Measurements from ENCODE around the gene MPC1L.
"Not testable (repeated sequence)": the region's sequence is repeated elsewhere in the genome, so short reads cannot be mapped to it uniquely, and the experiment has no call there.

The MPC1L gene

GRCh38 chrX:40589616-40590321 lies 33.5 kb upstream of the MPC1L start:
- not testable (repeated sequence) for H2AFZ ChIP-seq (ENCODE audit: low read depth, low read length); H3K27me3 ChIP-seq (ENCODE audit: insufficient read depth, low read length)

GRCh38 chrX:40603446-40603845 lies 19.8 kb upstream of the MPC1L start:
- Histone ChIP-seq H3K4me3 (ENCODE audit: low read length) (no peak overlapping the region), H3K9me3 (ENCODE audit: low read length) (no peaks in the 10 kb centered on the region), H3K36me3 (ENCODE audit: insufficient read depth, low read length) (peaks cover 11% of the 10 kb centered on the region), H2AFZ (ENCODE audit: low read depth, low read length) (no peak overlapping the region), H3K27me3 (ENCODE audit: insufficient read depth, low read length) (no peaks in the 10 kb centered on the region), H3K4me1 (ENCODE audit: insufficient read depth, low read length) (no peaks in the 10 kb centered on the region)

More at GRCh38 chrX:40589616-40590321, 33.5 kb upstream of the MPC1L start:
- not testable (repeated sequence) for H3K36me3 ChIP-seq (ENCODE audit: insufficient read depth, low read length); H3K9me3 ChIP-seq (ENCODE audit: low read length); H3K4me3 ChIP-seq (ENCODE audit: low read length); H3K4me1 ChIP-seq (ENCODE audit: insufficient read depth, low read length)

- Histone ChIP-seq H2AFZ (ENCODE audit: low read depth, low read length) (no peak overlapping the region), H3K4me3 (ENCODE audit: low read length) (no peak overlapping the region), H3K9me3 (ENCODE audit: low read length) (no peaks in the 10 kb centered on the region), H3K27me3 (ENCODE audit: insufficient read depth, low read length) (no peaks in the 10 kb centered on the region), H3K4me1 (ENCODE audit: insufficient read depth, low read length) (no peaks in the 10 kb centered on the region), H3K36me3 (ENCODE audit: insufficient read depth, low read length) (peaks cover 5% of the 10 kb centered on the region)
Measured at GRCh38 chrX:40607381-40607780, 15.8 kb upstream of the MPC1L start.

GRCh38 chrX:40612511-40612910 lies 10.7 kb upstream of the MPC1L start:
- no peak overlapping the region for H2AFZ ChIP-seq (ENCODE audit: low read depth, low read length)

GRCh38 chrX:40615976-40616375 lies 7.3 kb upstream of the MPC1L start:
- Histone ChIP-seq H3K4me3 (ENCODE audit: low read length) (no peak overlapping the region), H3K27me3 (ENCODE audit: insufficient read depth, low read length) (no peaks in the 10 kb centered on the region), H3K9me3 (ENCODE audit: low read length) (no peaks in the 10 kb centered on the region), H3K4me1 (ENCODE audit: insufficient read depth, low read length) (peaks cover 10% of the 10 kb centered on the region), H2AFZ (ENCODE audit: low read depth, low read length) (no peak overlapping the region), H3K36me3 (ENCODE audit: insufficient read depth, low read length) (no peaks in the 10 kb centered on the region)

More at GRCh38 chrX:40612511-40612910, 10.7 kb upstream of the MPC1L start:
- no peaks in the 10 kb centered on the region for H3K9me3 ChIP-seq (ENCODE audit: low read length)
- H3K4me3 ChIP-seq (ENCODE audit: low read length) = no peak overlapping the region
- H3K27me3 ChIP-seq (ENCODE audit: insufficient read depth, low read length) = no peaks in the 10 kb centered on the region
- H3K36me3 ChIP-seq (ENCODE audit: insufficient read depth, low read length) = no peaks in the 10 kb centered on the region
- peaks cover 4% of the 10 kb centered on the region for H3K4me1 ChIP-seq (ENCODE audit: insufficient read depth, low read length)

- H3K9me3 ChIP-seq (ENCODE audit: low read length) = no peaks in the 10 kb centered on the region
- no peak overlapping the region for H2AFZ ChIP-seq (ENCODE audit: low read depth, low read length)
- no peaks in the 10 kb centered on the region for H3K36me3 ChIP-seq (ENCODE audit: insufficient read depth, low read length)
- no peak overlapping the region for H3K4me3 ChIP-seq (ENCODE audit: low read length)
- H3K27me3 ChIP-seq (ENCODE audit: insufficient read depth, low read length) = no peaks in the 10 kb centered on the region
- peaks cover 10% of the 10 kb centered on the region for H3K4me1 ChIP-seq (ENCODE audit: insufficient read depth, low read length)
Measured at GRCh38 chrX:40617566-40617965, 5.7 kb upstream of the MPC1L start.

GRCh38 chrX:40622479-40623138 lies 619 bp upstream of the MPC1L start:
- Histone ChIP-seq H3K9me3 (ENCODE audit: low read length) (peaks cover 2% of the 10 kb centered on the region), H3K4me3 (ENCODE audit: low read length) (no peak overlapping the region)

GRCh38 chrX:40623665-40624064 lies 437 bp downstream of the MPC1L start:
- no peaks in the 10 kb centered on the region for H3K27me3 ChIP-seq (ENCODE audit: insufficient read depth, low read length)
- H3K4me1 ChIP-seq (ENCODE audit: insufficient read depth, low read length) = no peaks in the 10 kb centered on the region

More at GRCh38 chrX:40622479-40623138, 619 bp upstream of the MPC1L start:
- Histone ChIP-seq H3K4me1 (ENCODE audit: insufficient read depth, low read length) (peaks cover 5% of the 10 kb centered on the region), H3K27me3 (ENCODE audit: insufficient read depth, low read length) (no peaks in the 10 kb centered on the region), H2AFZ (ENCODE audit: low read depth, low read length) (no peak overlapping the region), H3K36me3 (ENCODE audit: insufficient read depth, low read length) (no peaks in the 10 kb centered on the region)

GRCh38 chrX:40625294-40625693 lies 2.1 kb downstream of the MPC1L start:
- peaks cover 2% of the 10 kb centered on the region for H3K9me3 ChIP-seq (ENCODE audit: low read length)
- H3K27me3 ChIP-seq (ENCODE audit: insufficient read depth, low read length) = no peaks in the 10 kb centered on the region
- no peak overlapping the region for H2AFZ ChIP-seq (ENCODE audit: low read depth, low read length)
- no peaks in the 10 kb centered on the region for H3K4me1 ChIP-seq (ENCODE audit: insufficient read depth, low read length)
- peaks cover 6% of the 10 kb centered on the region for H3K36me3 ChIP-seq (ENCODE audit: insufficient read depth, low read length)
- H3K4me3 ChIP-seq (ENCODE audit: low read length) = no peak overlapping the region

More at GRCh38 chrX:40623665-40624064, 437 bp downstream of the MPC1L start:
- Histone ChIP-seq H2AFZ (ENCODE audit: low read depth, low read length) (no peak overlapping the region), H3K9me3 (ENCODE audit: low read length) (peaks cover 2% of the 10 kb centered on the region), H3K4me3 (ENCODE audit: low read length) (no peak overlapping the region), H3K36me3 (ENCODE audit: insufficient read depth, low read length) (peaks cover 3% of the 10 kb centered on the region)

- Histone ChIP-seq H3K9me3 (ENCODE audit: low read length) (peaks cover 1% of the 10 kb centered on the region), H3K27me3 (ENCODE audit: insufficient read depth, low read length) (no peaks in the 10 kb centered on the region), H3K36me3 (ENCODE audit: insufficient read depth, low read length) (peaks cover 8% of the 10 kb centered on the region), H3K4me3 (ENCODE audit: low read length) (no peak overlapping the region), H2AFZ (ENCODE audit: low read depth, low read length) (no peak overlapping the region), H3K4me1 (ENCODE audit: insufficient read depth, low read length) (no peaks in the 10 kb centered on the region)
Measured at GRCh38 chrX:40628506-40628905, 5.3 kb downstream of the MPC1L start.

GRCh38 chrX:40632199-40632598 lies 9.0 kb downstream of the MPC1L start:
- Histone ChIP-seq H3K4me3 (ENCODE audit: low read length) (no peak overlapping the region), H3K4me1 (ENCODE audit: insufficient read depth, low read length) (no peaks in the 10 kb centered on the region), H2AFZ (ENCODE audit: low read depth, low read length) (no peak overlapping the region), H3K36me3 (ENCODE audit: insufficient read depth, low read length) (peaks cover 18% of the 10 kb centered on the region), H3K27me3 (ENCODE audit: insufficient read depth, low read length) (no peaks in the 10 kb centered on the region), H3K9me3 (ENCODE audit: low read length) (no peaks in the 10 kb centered on the region)

GRCh38 chrX:40637687-40638086 lies 14.5 kb downstream of the MPC1L start:
- H3K4me1 ChIP-seq (ENCODE audit: insufficient read depth, low read length) = no peaks in the 10 kb centered on the region

GRCh38 chrX:40644176-40644575 lies 20.9 kb downstream of the MPC1L start:
- H2AFZ ChIP-seq (ENCODE audit: low read depth, low read length) = no peak overlapping the region
- peaks cover 11% of the 10 kb centered on the region for H3K4me1 ChIP-seq (ENCODE audit: insufficient read depth, low read length)
- H3K27me3 ChIP-seq (ENCODE audit: insufficient read depth, low read length) = no peaks in the 10 kb centered on the region
- H3K4me3 ChIP-seq (ENCODE audit: low read length) = no peak overlapping the region
- peaks cover 6% of the 10 kb centered on the region for H3K36me3 ChIP-seq (ENCODE audit: insufficient read depth, low read length)
- H3K9me3 ChIP-seq (ENCODE audit: low read length) = no peaks in the 10 kb centered on the region

More at GRCh38 chrX:40637687-40638086, 14.5 kb downstream of the MPC1L start:
- Histone ChIP-seq H3K4me3 (ENCODE audit: low read length) (no peak overlapping the region), H3K27me3 (ENCODE audit: insufficient read depth, low read length) (no peaks in the 10 kb centered on the region), H3K9me3 (ENCODE audit: low read length) (no peaks in the 10 kb centered on the region), H3K36me3 (ENCODE audit: insufficient read depth, low read length) (peaks cover 23% of the 10 kb centered on the region), H2AFZ (ENCODE audit: low read depth, low read length) (no peak overlapping the region)
